ENCODE measurements around the gene KLK4. TPM values are rescaled to one million over a fixed set of nuclear protein-coding genes. Genes with fewer than 3 reads are reported as not detected.

KLK4 gene, protein sequence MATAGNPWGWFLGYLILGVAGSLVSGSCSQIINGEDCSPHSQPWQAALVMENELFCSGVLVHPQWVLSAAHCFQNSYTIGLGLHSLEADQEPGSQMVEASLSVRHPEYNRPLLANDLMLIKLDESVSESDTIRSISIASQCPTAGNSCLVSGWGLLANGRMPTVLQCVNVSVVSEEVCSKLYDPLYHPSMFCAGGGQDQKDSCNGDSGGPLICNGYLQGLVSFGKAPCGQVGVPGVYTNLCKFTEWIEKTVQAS
- total RNA-seq = not detected

DNA sequence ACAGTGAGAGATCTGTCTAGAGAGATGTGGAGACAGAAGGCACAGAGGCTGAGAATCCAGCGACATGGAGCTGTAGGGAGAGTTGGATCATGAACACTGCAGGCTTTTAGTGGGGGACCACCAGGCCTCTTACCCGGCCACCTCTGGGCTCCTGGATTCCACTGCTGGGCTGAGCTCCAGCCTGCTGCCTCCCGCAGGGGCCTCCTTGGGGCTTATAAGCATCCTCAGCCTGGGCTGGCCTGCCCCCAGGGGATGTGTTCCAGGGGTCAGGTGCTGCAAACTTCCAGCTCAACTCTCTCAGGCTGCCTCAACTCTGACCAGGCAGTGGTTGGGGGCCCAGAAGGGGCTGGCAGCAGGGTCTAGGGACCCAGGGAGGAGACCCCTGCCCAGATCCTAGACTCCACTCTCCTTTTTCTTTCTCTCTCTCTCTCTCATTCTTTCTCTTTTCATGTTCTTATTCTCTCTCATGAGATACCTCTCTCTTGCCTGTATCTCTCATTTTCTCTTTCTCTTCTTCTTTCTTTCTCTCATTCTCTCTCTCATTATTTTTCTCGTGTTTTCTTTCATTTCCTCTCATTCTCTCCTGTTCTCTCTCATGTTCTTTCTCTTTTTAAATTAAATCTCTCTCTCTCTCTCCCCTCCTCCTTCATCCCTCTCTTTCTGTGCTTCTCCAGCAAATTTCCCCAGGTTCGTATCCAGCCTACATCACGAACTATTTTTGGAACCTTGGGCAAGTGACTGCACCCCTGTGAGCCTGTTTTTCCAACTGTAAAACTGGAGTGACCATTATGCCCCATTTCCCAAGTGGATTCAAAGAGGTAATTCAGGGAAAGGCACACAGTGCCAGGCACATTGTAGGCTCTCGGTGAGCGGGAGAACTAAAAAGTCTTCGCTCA is at the start of gene KLK4:
Gene KLK4 (minus strand): TSS at position 190 of the 896 bp plus-strand sequence. CDS start 657 bp downstream, outside the sequence.
- DNase-seq (no peak), ATAC-seq (no peak)
- no peak within 1 kb of the TSS for H3K27ac Mint-ChIP-seq
- H3K4me3 Mint-ChIP-seq = no peak within 1 kb of the TSS
- peaks cover 1% of the 10 kb centered on the region for H3K4me1 Mint-ChIP-seq
- H3K27me3 Mint-ChIP-seq = peaks cover 34% of the 10 kb centered on the region
- CTCF ChIA-PET = interaction anchor here (0.7 kb wide), 1 partner anchor 11 kb away, joined by 3 read pairs; no protein-coding TSS in a partner anchor
- no peaks in the 10 kb centered on the region for H3K36me3 Mint-ChIP-seq
- no peaks in the 10 kb centered on the region for H3K9me3 Mint-ChIP-seq (ENCODE audit: low read depth)

DNA sequence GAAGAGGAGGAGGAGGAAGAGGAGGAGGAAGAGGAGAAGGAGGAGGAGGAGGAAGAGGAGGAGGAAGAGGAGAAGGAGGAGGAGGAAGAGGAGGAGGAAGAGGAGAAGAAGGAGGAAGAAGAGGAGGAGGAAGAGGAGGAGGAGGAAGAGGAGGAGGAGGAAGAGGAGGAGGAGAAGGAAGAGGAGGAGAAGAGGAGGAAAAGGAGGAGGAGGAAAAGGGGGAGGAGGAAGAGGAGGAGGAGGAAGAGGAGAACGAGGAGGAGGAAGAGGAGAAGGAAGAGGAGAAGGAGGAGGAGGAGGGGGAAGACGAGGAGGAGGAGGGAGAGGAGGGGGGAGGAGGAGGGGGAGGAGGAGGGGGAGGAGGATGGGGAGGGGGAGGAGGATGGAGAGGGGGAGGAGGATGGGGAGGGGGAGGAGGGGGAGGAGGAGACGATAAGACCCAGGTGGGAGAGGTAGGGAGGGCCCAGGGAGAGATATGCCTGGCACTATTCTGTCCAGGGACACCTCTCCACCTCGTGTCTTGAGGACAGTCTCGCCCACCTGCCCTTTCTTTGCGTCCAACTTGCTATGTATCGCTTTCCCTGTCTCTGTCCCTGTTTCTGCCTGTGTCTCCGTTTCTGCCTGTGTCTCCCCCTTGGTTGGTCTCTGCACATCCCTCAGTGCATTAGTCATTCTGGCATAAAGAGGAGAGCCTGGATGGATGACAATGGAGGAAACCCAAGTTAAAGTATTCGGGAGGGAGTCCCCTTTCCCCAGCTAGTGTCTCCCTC is 48.7 kb upstream of the KLK4 start:
- peaks cover 9% of the 10 kb centered on the region for H3K9me3 Mint-ChIP-seq (ENCODE audit: low read depth)
- H3K4me1 Mint-ChIP-seq = no peaks in the 10 kb centered on the region
- H3K36me3 Mint-ChIP-seq = no peaks in the 10 kb centered on the region
- ATAC-seq = no peak
- DNase-seq = no peak
- no peaks in the 10 kb centered on the region for H3K27me3 Mint-ChIP-seq
- no peak overlapping the region for H3K4me3 Mint-ChIP-seq
- H3K27ac Mint-ChIP-seq = no peak overlapping the region
- CTCF ChIA-PET = no interaction called here

DNA sequence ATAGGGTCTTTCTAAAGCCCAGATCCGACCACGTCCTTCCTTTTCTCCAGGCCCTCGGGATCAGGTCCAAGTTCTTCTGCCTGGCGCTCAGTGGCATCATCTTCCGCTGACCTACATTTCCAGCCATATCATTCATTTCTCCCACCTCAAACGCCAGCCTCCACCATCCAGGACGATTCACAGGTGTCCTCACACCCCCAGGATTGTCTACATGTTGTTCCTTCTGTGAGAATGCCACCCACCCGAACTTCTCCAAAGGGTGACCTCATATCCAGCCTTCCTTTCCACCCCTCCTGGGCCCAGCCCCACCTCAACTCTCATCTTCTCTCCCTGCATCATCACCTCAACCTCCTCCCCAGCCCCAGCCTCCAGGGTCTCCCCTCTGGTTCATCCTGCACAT is 46.4 kb upstream of the KLK4 start:
- no peaks in the 10 kb centered on the region for H3K4me1 Mint-ChIP-seq
- H3K27me3 Mint-ChIP-seq = peaks cover 2% of the 10 kb centered on the region
- no peak for ATAC-seq
- CTCF ChIA-PET = no interaction called here
- no peak overlapping the region for H3K4me3 Mint-ChIP-seq
- DNase-seq = no peak
- H3K9me3 Mint-ChIP-seq (ENCODE audit: low read depth) = peaks cover 7% of the 10 kb centered on the region
- H3K36me3 Mint-ChIP-seq = no peaks in the 10 kb centered on the region
- H3K27ac Mint-ChIP-seq = no peak overlapping the region

DNA sequence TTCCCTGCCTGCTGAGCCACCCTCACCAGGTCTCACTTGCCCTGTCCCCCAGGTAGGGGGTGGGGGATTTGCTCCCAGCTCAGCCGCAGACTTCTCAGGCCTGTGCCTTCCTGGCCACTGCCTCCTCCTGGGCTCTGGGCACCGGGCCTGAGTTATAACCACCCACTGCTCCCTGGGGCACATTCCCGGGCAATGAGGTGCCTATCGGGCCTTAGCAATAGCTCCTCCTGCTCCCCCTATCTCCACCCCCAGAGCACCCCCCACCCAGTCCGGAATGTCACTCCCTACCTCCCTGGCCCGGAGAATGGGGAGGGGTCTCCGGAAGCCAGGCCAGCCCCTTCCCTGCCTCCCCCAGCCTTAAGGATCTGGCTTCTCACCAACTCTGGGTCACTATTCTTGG is 41.7 kb upstream of the KLK4 start, which contains the start of gene KLK5:
Gene KLK5 (minus strand): TSS at position 129 of the 400 bp plus-strand sequence. CDS start 381 bp downstream, outside the sequence.
- Mint-ChIP-seq H3K27me3 (peaks cover 2% of the 10 kb centered on the region), H3K4me1 (no peaks in the 10 kb centered on the region), H3K4me3 (no peak within 1 kb of the TSS), H3K27ac (no peak within 1 kb of the TSS), H3K9me3 (ENCODE audit: low read depth) (no peaks in the 10 kb centered on the region), H3K36me3 (no peaks in the 10 kb centered on the region)
- ATAC-seq (no peak), DNase-seq (no peak)
- CTCF ChIA-PET = no interaction called here

DNA sequence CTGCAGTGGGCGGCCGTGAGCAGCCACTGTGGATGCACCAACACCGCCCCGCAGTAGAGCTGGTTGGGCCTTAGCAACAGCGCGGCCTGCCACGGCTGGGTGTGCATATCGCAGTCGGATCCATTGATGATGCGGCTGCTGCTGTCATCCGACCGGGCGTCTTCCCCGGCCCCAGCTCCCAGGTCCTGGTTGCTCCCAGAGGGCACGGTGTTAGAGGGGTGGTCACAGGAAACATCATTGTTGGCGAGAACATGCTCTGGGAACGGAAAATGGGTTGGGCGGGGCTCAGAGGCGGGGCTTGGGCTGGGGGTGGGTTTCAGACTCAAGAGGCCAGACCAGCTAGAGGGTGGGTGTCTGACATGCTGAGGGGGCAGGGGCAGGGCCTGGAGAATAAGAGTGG is 38.7 kb upstream of the KLK4 start:
- no peak overlapping the region for H3K4me3 Mint-ChIP-seq
- no peak for ATAC-seq
- CTCF ChIA-PET = no interaction called here
- no peak overlapping the region for H3K27ac Mint-ChIP-seq
- H3K9me3 Mint-ChIP-seq (ENCODE audit: low read depth) = no peaks in the 10 kb centered on the region
- H3K36me3 Mint-ChIP-seq = no peaks in the 10 kb centered on the region
- H3K4me1 Mint-ChIP-seq = no peaks in the 10 kb centered on the region
- no peak for DNase-seq
- peaks cover 8% of the 10 kb centered on the region for H3K27me3 Mint-ChIP-seq

DNA sequence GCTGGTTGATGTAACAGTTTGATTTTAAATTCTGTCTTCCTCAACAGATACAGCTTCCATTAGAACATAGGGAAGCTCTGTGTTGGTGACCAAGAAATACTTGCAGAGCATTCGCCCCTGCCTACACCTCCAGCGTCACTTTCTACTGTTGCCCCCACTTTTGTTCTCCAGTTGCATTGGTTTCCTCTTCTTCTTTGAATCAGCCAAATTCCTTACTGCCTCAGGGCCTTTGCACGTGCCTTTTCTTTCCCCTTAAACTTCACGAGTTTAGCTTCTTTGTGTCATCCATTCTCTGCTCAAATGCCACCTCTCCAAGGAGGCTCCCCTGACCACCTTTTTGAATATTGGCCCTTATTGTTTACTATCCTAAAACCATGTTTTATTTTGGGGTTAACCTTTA is 35.9 kb upstream of the KLK4 start:
- H3K4me3 Mint-ChIP-seq = no peak overlapping the region
- no peaks in the 10 kb centered on the region for H3K4me1 Mint-ChIP-seq
- H3K36me3 Mint-ChIP-seq = no peaks in the 10 kb centered on the region
- peaks cover 2% of the 10 kb centered on the region for H3K9me3 Mint-ChIP-seq (ENCODE audit: low read depth)
- CTCF ChIA-PET = interaction anchor here (1.0 to 1.5 kb wide), 2 partner anchors 25 kb away, joined by 3 to 4 read pairs; no protein-coding TSS in a partner anchor
- no peak overlapping the region for H3K27ac Mint-ChIP-seq
- ATAC-seq (no peak), DNase-seq (no peak)
- H3K27me3 Mint-ChIP-seq = peaks cover 6% of the 10 kb centered on the region

DNA sequence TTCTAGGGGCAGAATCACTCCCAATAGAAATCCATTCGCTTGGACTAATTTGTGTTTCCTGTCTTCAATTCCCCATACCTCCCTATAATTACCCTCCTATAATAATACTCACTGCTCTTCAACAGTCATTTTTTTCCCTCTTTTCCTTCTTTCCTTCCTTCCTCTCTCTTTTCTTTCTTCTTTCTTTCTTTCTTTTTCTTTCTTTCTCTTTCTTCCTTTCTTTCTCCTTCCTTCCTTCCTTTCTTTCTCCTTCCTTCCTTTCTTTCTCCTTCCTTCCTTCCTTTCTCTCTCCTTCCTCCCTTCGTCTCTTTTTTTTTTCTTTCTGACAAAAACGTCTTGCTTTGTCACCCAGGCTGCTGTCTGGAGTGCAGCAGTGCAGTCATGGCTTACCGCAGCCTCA is 33.6 kb upstream of the KLK4 start:
- H3K4me3 Mint-ChIP-seq = no peak overlapping the region
- no peak overlapping the region for H3K27ac Mint-ChIP-seq
- peaks cover 6% of the 10 kb centered on the region for H3K27me3 Mint-ChIP-seq
- no peaks in the 10 kb centered on the region for H3K4me1 Mint-ChIP-seq
- peaks cover 2% of the 10 kb centered on the region for H3K9me3 Mint-ChIP-seq (ENCODE audit: low read depth)
- CTCF ChIA-PET = no interaction called here
- ATAC-seq (no peak), DNase-seq (no peak)
- no peaks in the 10 kb centered on the region for H3K36me3 Mint-ChIP-seq

DNA sequence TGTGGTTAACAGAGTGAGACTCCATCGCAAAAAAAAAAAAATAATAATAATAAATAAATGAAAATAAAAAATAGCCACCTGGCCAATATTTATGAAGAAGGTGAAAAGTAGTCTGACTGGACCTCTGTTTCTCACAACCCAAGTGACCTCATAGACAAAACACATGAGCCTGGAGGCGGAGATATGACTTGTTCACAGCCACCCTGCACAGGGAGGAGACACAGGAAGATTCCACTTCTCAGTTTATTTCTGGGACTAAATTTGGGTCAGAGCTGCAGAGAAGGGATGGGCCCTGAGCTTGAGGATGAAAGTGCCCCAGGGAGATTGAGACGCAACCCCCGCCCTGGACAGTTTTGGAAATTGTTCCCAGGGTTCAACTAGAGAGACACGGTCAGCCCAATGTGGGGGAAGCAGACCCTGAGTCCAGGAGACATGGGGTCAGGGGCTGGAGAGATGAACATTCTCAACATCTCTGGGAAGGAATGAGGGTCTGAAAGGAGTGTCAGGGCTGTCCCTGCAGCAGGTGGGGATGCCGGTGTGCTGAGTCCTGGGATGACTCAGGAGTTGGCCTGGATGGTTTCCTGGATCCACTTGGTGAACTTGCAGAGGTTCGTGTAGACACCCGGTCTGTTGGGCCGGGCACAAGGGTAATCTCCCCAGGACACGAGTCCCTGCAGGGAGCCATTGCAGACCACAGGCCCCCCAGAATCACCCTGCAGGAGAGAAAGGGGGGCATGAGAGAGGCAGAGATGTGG is 32.1 kb upstream of the KLK4 start:
- no peaks in the 10 kb centered on the region for H3K4me1 Mint-ChIP-seq
- CTCF ChIA-PET = no interaction called here
- peaks cover 6% of the 10 kb centered on the region for H3K27me3 Mint-ChIP-seq
- no peak overlapping the region for H3K27ac Mint-ChIP-seq
- no peak for DNase-seq
- H3K9me3 Mint-ChIP-seq (ENCODE audit: low read depth) = peaks cover 2% of the 10 kb centered on the region
- no peak for ATAC-seq
- no peak overlapping the region for H3K4me3 Mint-ChIP-seq
- H3K36me3 Mint-ChIP-seq = no peaks in the 10 kb centered on the region

DNA sequence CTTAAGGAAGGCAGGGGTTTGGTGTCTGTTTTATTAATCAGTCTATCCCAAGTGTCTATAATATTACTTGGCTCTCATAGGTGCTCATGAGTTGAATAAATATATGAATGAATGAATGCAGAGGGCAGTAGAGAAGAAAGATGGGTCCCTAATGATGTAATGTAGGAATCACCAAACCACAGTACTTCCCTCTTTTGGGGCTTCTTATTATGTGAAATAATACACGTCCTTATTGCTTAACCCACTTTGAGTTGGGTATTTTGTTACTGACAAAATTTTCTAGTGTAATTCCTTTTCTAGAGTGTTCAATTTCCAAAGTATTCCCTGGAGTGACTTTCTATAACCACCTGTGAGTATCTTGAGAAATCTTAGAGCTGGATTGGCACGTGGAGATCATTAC is 28.4 kb upstream of the KLK4 start:
- no peaks in the 10 kb centered on the region for H3K36me3 Mint-ChIP-seq
- no peak overlapping the region for H3K27ac Mint-ChIP-seq
- H3K27me3 Mint-ChIP-seq = no peaks in the 10 kb centered on the region
- H3K4me3 Mint-ChIP-seq = no peak overlapping the region
- ATAC-seq (no peak), DNase-seq (no peak)
- peaks cover 2% of the 10 kb centered on the region for H3K9me3 Mint-ChIP-seq (ENCODE audit: low read depth)
- no peaks in the 10 kb centered on the region for H3K4me1 Mint-ChIP-seq
- CTCF ChIA-PET = no interaction called here

DNA sequence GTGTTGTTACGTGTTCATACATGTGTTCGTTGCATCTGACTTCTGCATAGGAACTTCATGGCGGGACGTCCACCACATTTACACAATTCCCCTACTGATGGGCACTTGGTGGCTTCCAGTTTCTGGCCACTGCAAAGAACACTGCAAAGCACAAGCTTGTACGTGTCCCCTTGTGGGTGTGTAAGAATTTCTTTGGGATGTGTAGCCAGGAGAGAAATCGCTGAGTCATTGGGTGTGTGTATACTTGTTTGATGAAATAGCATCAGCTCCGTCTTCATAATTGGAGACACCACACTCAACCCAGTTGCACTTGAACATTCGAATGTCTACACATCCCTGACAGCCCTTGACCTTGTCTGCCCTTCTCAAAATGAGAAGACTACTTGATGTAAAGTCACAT is 22.4 kb upstream of the KLK4 start:
- H3K4me1 Mint-ChIP-seq = peaks cover 2% of the 10 kb centered on the region
- DNase-seq = no peak
- H3K4me3 Mint-ChIP-seq = no peak overlapping the region

DNA sequence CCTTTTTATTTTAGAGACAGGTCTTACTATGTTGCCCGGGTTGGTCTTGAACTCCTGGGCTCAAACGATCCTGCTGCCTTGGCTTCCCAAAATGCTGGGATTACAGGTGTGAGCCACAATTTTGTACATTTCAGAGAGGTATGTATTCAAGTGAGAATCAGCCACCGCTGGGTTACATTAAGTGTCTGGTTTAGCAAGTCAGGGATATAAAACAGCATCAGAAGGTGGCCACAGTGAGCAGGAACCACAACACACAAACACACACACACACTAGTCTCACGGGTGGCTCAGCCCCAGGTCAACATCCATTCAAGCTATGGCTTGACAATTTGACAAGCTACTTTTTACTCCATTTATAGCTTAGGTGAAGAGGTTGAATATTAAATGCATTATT is 21.5 kb upstream of the KLK4 start:
- Mint-ChIP-seq H3K27me3 (peaks cover 17% of the 10 kb centered on the region), H3K36me3 (no peaks in the 10 kb centered on the region), H3K9me3 (ENCODE audit: low read depth) (no peaks in the 10 kb centered on the region), H3K27ac (no peak overlapping the region), H3K4me1 (peaks cover 2% of the 10 kb centered on the region), H3K4me3 (no peak overlapping the region)
- ATAC-seq = no peak
- no peak for DNase-seq
- CTCF ChIA-PET = no interaction called here

More for the DNA sequence above, 22.4 kb upstream of the KLK4 start:
- no peak for ATAC-seq
- Mint-ChIP-seq H3K27ac (no peak overlapping the region), H3K9me3 (ENCODE audit: low read depth) (no peaks in the 10 kb centered on the region), H3K27me3 (peaks cover 17% of the 10 kb centered on the region), H3K36me3 (no peaks in the 10 kb centered on the region)
- CTCF ChIA-PET = interaction anchor here (0.7 to 1.0 kb wide), 2 partner anchors 63 to 83 kb away, joined by 3 read pairs; no protein-coding TSS in a partner anchor

DNA sequence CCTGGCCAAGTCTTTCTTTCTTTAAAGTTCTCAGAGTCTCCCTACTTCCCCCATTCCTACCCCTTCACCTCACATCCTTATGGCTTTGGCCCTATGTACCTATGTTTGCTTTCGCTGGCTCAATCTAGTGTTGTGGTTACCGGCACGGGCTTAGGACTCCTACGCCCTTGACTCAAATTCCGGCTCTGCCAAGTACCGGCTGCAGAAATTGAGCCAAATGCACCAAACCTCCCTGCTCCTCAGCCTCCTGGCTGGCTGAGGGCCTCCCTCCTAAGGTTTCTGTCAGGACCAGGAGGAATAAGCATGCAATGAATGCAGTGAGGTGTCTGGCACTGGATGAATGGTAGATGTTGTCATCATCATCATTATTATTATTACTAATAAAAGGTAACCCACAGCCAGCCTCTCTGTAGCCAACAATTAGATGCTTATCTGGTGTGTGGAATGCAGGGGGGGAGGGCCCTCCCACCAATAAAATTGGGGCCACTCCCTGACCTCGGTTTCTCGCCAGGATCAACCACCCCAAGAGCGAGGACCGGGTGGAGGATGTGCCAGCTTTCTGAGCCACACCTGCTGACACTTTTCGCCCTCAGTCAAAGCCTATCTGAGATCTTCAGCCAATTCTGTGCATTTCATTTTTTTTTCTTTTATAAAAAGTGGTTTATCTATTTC is 21.0 kb upstream of the KLK4 start:
- Mint-ChIP-seq H3K9me3 (ENCODE audit: low read depth) (no peaks in the 10 kb centered on the region), H3K4me1 (peaks cover 2% of the 10 kb centered on the region), H3K27me3 (peaks cover 17% of the 10 kb centered on the region), H3K36me3 (no peaks in the 10 kb centered on the region), H3K27ac (no peak overlapping the region), H3K4me3 (no peak overlapping the region)
- no peak for DNase-seq
- CTCF ChIA-PET = no interaction called here
- no peak for ATAC-seq
